Left lung (tissue), 10 donors: ENCODE measurements around the gene ERAP2. TPM values are rescaled to one million over a fixed set of nuclear protein-coding genes. Genes with fewer than 3 reads are reported as not detected.

ENCODE experiments used
- ATAC-seq: fragments of 200-7000 bp; cut with Tn5 transposase; one replicate; pipeline ENCODE4 v1.9.1; 2020; ENCODE audit warnings: moderate library complexity
- DNase-seq, 4 donors: peaks; one replicate each; pipeline ENCODE4 v3.0.0-alpha.2; 2013 to 2020
- H3K27ac ChIP-seq, 2 donors: fragments of 200-600 bp; sonication (generic) in 1 of 2; one replicate each; pipeline versions ENCODE4 v1.5.0 to v1.8.0; 2020 to 2021
- H3K27me3 ChIP-seq, 2 donors: fragments of 200-600 bp; sonication (generic) in 1 of 2; one replicate each; pipeline versions ENCODE4 v1.5.0 to v1.8.0; 2020 to 2021
- H3K36me3 ChIP-seq, 2 donors: fragments of 200-600 bp; sonication (generic) in 1 of 2; one replicate each; pipeline versions ENCODE4 v1.5.0 to v1.8.0; 2020 to 2021
- H3K4me1 ChIP-seq, 2 donors: fragments of 200-600 bp; one replicate each; pipeline ENCODE4 v1.8.0; 2021
- H3K4me3 ChIP-seq, 2 donors: fragments of 200-600 bp; sonication (generic) in 1 of 2; one replicate each; pipeline versions ENCODE4 v1.5.0 to v1.8.0; 2020 to 2021; ENCODE audit warnings: mild to moderate bottlenecking in 1 of 2
- H3K9me3 ChIP-seq, 2 donors: fragments of 200-600 bp; sonication (generic) in 1 of 2; one replicate each; pipeline versions ENCODE4 v1.5.0 to v1.8.0; 2020 to 2021
- CTCF ChIP-seq, 2 donors: fragments of 200-600 bp; sonication (generic) in 1 of 2; IDR thresholded peaks; one replicate each; pipeline versions ENCODE4 v1.5.0 to v1.8.0; 2021; ENCODE audit warnings: antibody characterized with exemption in 2 of 2
- intact Hi-C, 2 donors: fragments of 100-400 bp; cut with DNase I; formaldehyde crosslinking; loops; one replicate each; pipeline versions ENCODE4 v1.11.2 to v1.14.2; 2022
- polyA plus RNA-seq, 6 donors: library from polyadenylated mRNA; unstranded; fragments of 120-200 nt; gene quantifications; one replicate each; pipeline ENCODE4 v1.2.1, GENCODE V29; 2013; ENCODE audit not compliant: insufficient read length in 6 of 6
- total RNA-seq, 2 donors: library from RNA; stranded (reverse); fragmentation: NEBNext Ultra II Directional; extraction: Animal tissue kit (Norgen Biotek cat#: 25700); gene quantifications; one replicate each; pipeline ENCODE4 v1.2.1, GENCODE V29; 2021
- donor health status: DM: no; HTN: yes; CAD: no.
- donor health status: DM: no; HTN: no; CAD: no.

The ERAP2 gene
- total and polyA plus RNA-seq, 8 donors = 17.0 to 40.6 (median 28.1) TPM

GRCh38 chr5:96933764-96934707 is 57.7 kb downstream of the ERAP2 start:
- Histone ChIP-seq H3K36me3 (no peaks in the 10 kb centered on the region), H3K4me1 (peaks cover 14 to 47% of the 10 kb centered on the region in 2 donors), H3K9me3 (no peaks in the 10 kb centered on the region), H3K27me3 (no peaks in the 10 kb centered on the region), H3K27ac (peak overlapping the region; percentile 98 to 99), H3K4me3 (peak overlapping the region; percentile 71 to 72)
- intact Hi-C loops = no loop called here
- DNase-seq = peak in 1 of 4 donors; percentile 48
- no peak for TF ChIP-seq CTCF (IDR thresholded peaks at IDR 0.05)
- ATAC-seq = no peak

GRCh38 chr5:96934708-96935558 is 58.6 kb downstream of the ERAP2 start:
- DNase-seq (peak; percentile 91 to 98 (median 93)), ATAC-seq (peak; percentile 89)
- intact Hi-C loops = no loop called here
- TF ChIP-seq CTCF (IDR thresholded peaks at IDR 0.05) = no peak
- Histone ChIP-seq H3K36me3 (no peaks in the 10 kb centered on the region), H3K4me3 (peak overlapping the region; percentile 71 to 72), H3K4me1 (peaks cover 14 to 50% of the 10 kb centered on the region in 2 donors), H3K27me3 (no peaks in the 10 kb centered on the region), H3K9me3 (no peaks in the 10 kb centered on the region), H3K27ac (peak overlapping the region; percentile 98 to 99)

- Histone ChIP-seq H3K27ac (peak within 1 kb of the TSS; percentile 98 to 99), H3K36me3 (no peaks in the 10 kb centered on the region), H3K27me3 (no peaks in the 10 kb centered on the region), H3K9me3 (no peaks in the 10 kb centered on the region), H3K4me3 (peak within 1 kb of the TSS; percentile 71 to 72), H3K4me1 (peaks cover 14 to 59% of the 10 kb centered on the region in 2 donors)
- no peak for TF ChIP-seq CTCF (IDR thresholded peaks at IDR 0.05)
- intact Hi-C loops = no loop called here
- peak; percentile 93 to 100 (median 98) for DNase-seq
- peak; percentile 89 for ATAC-seq
Observed at GRCh38 chr5:96935559-96936430, 59.5 kb downstream of the ERAP2 start, which contains the start of gene LNPEP. Gene LNPEP, plus strand, starts transcription at chr5:96936080. Its CDS starts 76 bp downstream, at chr5:96936156.

- Histone ChIP-seq H3K27me3 (no peaks in the 10 kb centered on the region), H3K9me3 (no peaks in the 10 kb centered on the region), H3K36me3 (no peaks in the 10 kb centered on the region), H3K27ac (peak overlapping the region; percentile 98 to 99), H3K4me1 (peaks cover 14 to 56% of the 10 kb centered on the region in 2 donors), H3K4me3 (peak overlapping the region; percentile 71 to 72)
- intact Hi-C loops = no loop called here
- ATAC-seq (peak; percentile 0), DNase-seq (peak in 3 of 4 donors; percentile 25 to 52 (median 30))
- no peak for TF ChIP-seq CTCF (IDR thresholded peaks at IDR 0.05)
Observed at GRCh38 chr5:96936431-96937320, 60.4 kb downstream of the ERAP2 start.
